A549 (cell line): ENCODE data around the gene ASB17. TPM values are rescaled to one million over a fixed set of nuclear protein-coding genes. Genes with fewer than 3 reads are reported as not detected.
"Not testable (repeated sequence)": the region's sequence is repeated elsewhere in the genome, so short reads cannot be mapped to it uniquely, and the experiment has no call there.

Source experiments
- ATAC-seq, 2 experiments: fragments of 200-7000 bp in 1 of 2; fragments of >200 bp in 1 of 2; cut with Nextera tagmentation in 1 of 2; cut with Tn5 transposase in 1 of 2; 3 replicates each; pipeline versions ENCODE4 v1.8.0 to v1.9.1; 2018 to 2020; ENCODE audit warnings: mild to moderate bottlenecking in 1 of 2, moderate library complexity in 1 of 2
- CTCF ChIA-PET: fragments of 300-600 bp; sonication (Branson Sonifier 250); formaldehyde crosslinking; extraction: SDS; loops from one replicate; lab custom pipeline; 2021; ENCODE audit warnings: antibody characterized with exemption, inconsistent platforms; lab: Yijun Ruan, JAX
- POLR2A ChIA-PET: fragments of 350-600 bp; formaldehyde crosslinking; extraction: SDS; loops from one replicate; lab custom pipeline; 2021; ENCODE audit warnings: antibody characterized with exemption, inconsistent platforms; lab: Yijun Ruan, JAX
- DNase-seq, 2 experiments: peaks; one replicate each; pipeline versions ENCODE4 v3.0.0 to v3.0.0-alpha.2; 2011 to 2016; ENCODE audit warnings: low read depth in 1 of 2, low spot score in 1 of 2
- FAIRE-seq: peaks from 2 replicates; lab custom pipeline; 2011; peaks lifted over from hg19 to GRCh38; lab: Jason Lieb, UNC
- H3K27ac ChIP-seq, 2 experiments: fragments of >200 bp; sonication (Bioruptor Twin); formaldehyde crosslinking; 3 replicates each; pipeline ENCODE4 v1.5.1; 2016 to 2017
- H3K4me1 ChIP-seq: fragments of >200 bp; sonication (Bioruptor Twin); formaldehyde crosslinking; 3 replicates; pipeline ENCODE4 v1.6.1; 2016
- H3K4me2 ChIP-seq: fragments of >200 bp; sonication (Bioruptor Twin); formaldehyde crosslinking; 3 replicates; pipeline ENCODE4 v1.6.1; 2016
- H3K4me3 ChIP-seq: fragments of >200 bp; sonication (Bioruptor Twin); formaldehyde crosslinking; 3 replicates; pipeline ENCODE4 v1.5.1; 2016
- H3K9me3 ChIP-seq: fragments of >200 bp; sonication (Bioruptor Twin); formaldehyde crosslinking; 3 replicates; pipeline ENCODE4 v1.6.1; 2016
- CHD2 ChIP-seq: fragments of 150-350 bp; IDR thresholded peaks from 2 replicates; pipeline ENCODE4 v1.6.1; 2014; ENCODE audit warnings: low read length; ENCODE audit not compliant: partially characterized antibody
- CHD4 ChIP-seq: fragments of 200-600 bp; sonication (generic); IDR thresholded peaks from 2 replicates; pipeline ENCODE4 v1.6.1; 2016; ENCODE audit warnings: antibody characterized with exemption, mild to moderate bottlenecking, borderline replicate concordance
- E2F6 ChIP-seq: IDR thresholded peaks from 2 replicates; pipeline ENCODE4 v1.6.1; 2012; ENCODE audit warnings: low read depth, borderline replicate concordance
- EHF ChIP-seq: fragments of 250-450 bp; sonication (Bioruptor Pico); IDR thresholded peaks from 2 replicates; pipeline ENCODE4 v1.5.0; 2020; ENCODE audit warnings: mild to moderate bottlenecking
- EHMT2 ChIP-seq: fragments of 200-600 bp; sonication (generic); IDR thresholded peaks from 2 replicates; pipeline ENCODE4 v1.6.1; 2016; ENCODE audit warnings: antibody characterized with exemption, low read depth, mild to moderate bottlenecking, moderate library complexity
- EP300 ChIP-seq, 2 experiments: fragments of >200 bp; sonication (Bioruptor Twin); formaldehyde crosslinking; IDR thresholded peaks; 2 replicates in 1 of 2; 3 replicates in 1 of 2; pipeline ENCODE4 v1.6.1; 2016 to 2017
- FOXS1 ChIP-seq: fragments of 250-450 bp; sonication (Bioruptor Pico); IDR thresholded peaks from 2 replicates; pipeline ENCODE4 v1.5.0; 2020; ENCODE audit warnings: mild to moderate bottlenecking, moderate library complexity
- GATA3 ChIP-seq: IDR thresholded peaks from 2 replicates; pipeline ENCODE4 v1.6.1; 2012; ENCODE audit warnings: borderline replicate concordance
- HDAC2 ChIP-seq: fragments of 200-600 bp; sonication (generic); IDR thresholded peaks from 2 replicates; pipeline ENCODE4 v1.6.1; 2016
- HOXB13 ChIP-seq: fragments of 250-450 bp; sonication (Bioruptor Pico); IDR thresholded peaks from 2 replicates; pipeline ENCODE4 v1.5.0; 2020; ENCODE audit warnings: low read depth, mild to moderate bottlenecking, moderate library complexity
- JUNB ChIP-seq: fragments of >200 bp; sonication (Bioruptor Twin); formaldehyde crosslinking; IDR thresholded peaks from 2 replicates; pipeline ENCODE4 v1.6.1; 2016
- KDM1A ChIP-seq: fragments of 200-600 bp; sonication (generic); IDR thresholded peaks from 2 replicates; pipeline ENCODE4 v1.6.1; 2016; ENCODE audit warnings: low read depth, mild to moderate bottlenecking
- MAFK ChIP-seq: fragments of 450-650 bp; IDR thresholded peaks from 2 replicates; pipeline ENCODE4 v1.6.1; 2014; ENCODE audit not compliant: partially characterized antibody
- POLR2A ChIP-seq: IDR thresholded peaks from 2 replicates; pipeline ENCODE4 v1.6.1; 2012; ENCODE audit warnings: mild to moderate bottlenecking, low read length
- RCOR1 ChIP-seq: fragments of 150-350 bp; IDR thresholded peaks from 2 replicates; pipeline ENCODE4 v1.6.1; 2014; ENCODE audit warnings: antibody characterized with exemption, low read length, low read depth
- REST ChIP-seq: fragments of 200-600 bp; sonication (generic); IDR thresholded peaks from 2 replicates; pipeline ENCODE4 v1.6.1; 2016; ENCODE audit warnings: antibody characterized with exemption, mild to moderate bottlenecking, moderate library complexity
- TFCP2L1 ChIP-seq: fragments of 250-450 bp; sonication (Bioruptor Pico); IDR thresholded peaks from 2 replicates; pipeline ENCODE4 v1.5.0; 2021; ENCODE audit warnings: mild to moderate bottlenecking
- TP53 ChIP-seq: fragments of 250-450 bp; sonication (Bioruptor Pico); IDR thresholded peaks from 2 replicates; pipeline ENCODE4 v1.5.0; 2021; ENCODE audit warnings: mild to moderate bottlenecking, moderate library complexity
- ZFP36 ChIP-seq: fragments of 450-650 bp; IDR thresholded peaks from 2 replicates; pipeline ENCODE4 v1.6.1; 2014; ENCODE audit warnings: borderline replicate concordance; ENCODE audit not compliant: partially characterized antibody
- ZNF302 ChIP-seq: fragments of 250-450 bp; sonication (Bioruptor Pico); IDR thresholded peaks from 2 replicates; pipeline ENCODE4 v1.9.0; 2021; ENCODE audit warnings: inconsistent platforms, mild to moderate bottlenecking, moderate library complexity
- WGBS: methylation state at CpG from one replicate; pipeline ENCODE4 v1.1.6; 2017; ENCODE audit errors: missing lambda C conversion rate; 5-methylcytosine and 5-hydroxymethylcytosine counted together
- polyA plus RNA-seq, 4 experiments: library from polyadenylated mRNA; depleted of rRNA in 3 of 4; stranded (reverse); fragments of >200 nt; fragmentation: RNase III in 1 of 4; extraction: RNeasy Plus Mini Kit Qiagen cat#74134 plus additional on column Dnase treatment in 1 of 4; gene quantifications; 2 replicates in 3 of 4; 3 replicates in 1 of 4; pipeline ENCODE4 v1.2.3, GENCODE V29; 2011 to 2017
- TF ChIP-seq, protein P1 (sequence below): fragments of 250-450 bp; sonication (Bioruptor Pico); IDR thresholded peaks from 2 replicates; pipeline ENCODE4 v1.5.0; 2020; ENCODE audit warnings: low read depth, mild to moderate bottlenecking, moderate library complexity

ASB17 gene
- polyA plus RNA-seq, 2 of the 4 experiments (the other 2 are of a cell fraction) = not detected

- no peak overlapping the region for H3K4me3 ChIP-seq
- peak overlapping the region; percentile 45 for H3K4me2 ChIP-seq
- ATAC-seq = peak in 1 of 2 experiments; percentile 56; a peak in 3 of 6 replicates
- no peaks in the 10 kb centered on the region for H3K9me3 ChIP-seq
- peaks cover 45% of the 10 kb centered on the region for H3K4me1 ChIP-seq
- CTCF ChIA-PET = no interaction called here
- no peak for FAIRE-seq
- DNase-seq = peak in 1 of 2 experiments; percentile 24
- H3K27ac ChIP-seq = peak overlapping the region; percentile 67 to 85
- TF ChIP-seq RCOR1 (no peak), REST (no peak), CHD4 (no peak), FOXS1 (CRISPR knock-in tag) (no peak), EHMT2 (no peak), JUNB (no peak), ZFP36 (no peak), EP300 (IDR thresholded peaks at IDR 0.05) (no peak), KDM1A (no peak), ZNF302 (CRISPR knock-in tag) (no peak), TP53 (CRISPR knock-in tag) (no peak), TFCP2L1 (CRISPR knock-in tag) (no peak), EHF (no peak), HOXB13 (CRISPR knock-in tag) (no peak)
- TF ChIP-seq, protein P1, sequence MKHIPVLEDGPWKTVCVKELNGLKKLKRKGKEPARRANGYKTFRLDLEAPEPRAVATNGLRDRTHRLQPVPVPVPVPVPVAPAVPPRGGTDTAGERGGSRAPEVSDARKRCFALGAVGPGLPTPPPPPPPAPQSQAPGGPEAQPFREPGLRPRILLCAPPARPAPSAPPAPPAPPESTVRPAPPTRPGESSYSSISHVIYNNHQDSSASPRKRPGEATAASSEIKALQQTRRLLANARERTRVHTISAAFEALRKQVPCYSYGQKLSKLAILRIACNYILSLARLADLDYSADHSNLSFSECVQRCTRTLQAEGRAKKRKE (CRISPR knock-in tag) = no peak
- TF ChIP-seq, all 56 proteins: peak for 0
- POLR2A ChIA-PET = no interaction called here
- 60% methylated on average over 4 of the region's 4 CpGs for WGBS
Measured at GRCh38 chr1:75953461-75953860, 21.3 kb upstream of the ASB17 start.

- H3K4me2 ChIP-seq = peak overlapping the region; percentile 29; the same call in 1 of the 3 replicates
- WGBS = 65% methylated on average over 1 of the region's 1 CpG
- no peak for FAIRE-seq
- TF ChIP-seq CHD2 = no peak
- TF ChIP-seq E2F6 = no peak
- no peak for TF ChIP-seq POLR2A
- TF ChIP-seq EHMT2 = no peak
- DNase-seq = no peak
- H3K4me1 ChIP-seq = peaks cover 45% of the 10 kb centered on the region
- POLR2A ChIA-PET = no interaction called here
- no peak overlapping the region; a peak in 1 of 6 replicates for H3K27ac ChIP-seq
- ATAC-seq = no peak
- H3K9me3 ChIP-seq = no peaks in the 10 kb centered on the region
- CTCF ChIA-PET = no interaction called here
- no peak overlapping the region for H3K4me3 ChIP-seq
Measured at GRCh38 chr1:75952016-75952415, 19.8 kb upstream of the ASB17 start.

DNA sequence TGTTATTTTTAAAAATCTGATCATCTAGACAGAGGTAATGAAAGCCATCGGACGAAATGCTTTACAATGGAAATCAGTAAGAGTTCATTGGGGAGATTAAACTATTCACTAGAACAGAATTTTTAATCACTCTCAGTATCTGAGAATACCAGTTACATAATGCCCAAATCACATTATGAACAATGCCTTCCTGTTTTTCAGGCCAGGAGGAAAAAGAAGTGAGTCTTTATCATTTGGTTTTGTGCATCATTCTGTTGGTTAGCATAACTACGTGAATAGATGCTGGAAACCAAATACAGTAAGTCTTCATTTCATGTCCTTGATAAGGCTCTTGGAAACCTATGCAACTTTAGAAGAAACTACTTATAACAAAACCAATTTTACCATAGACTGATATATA, 18.0 kb upstream of the ASB17 start:
- CTCF ChIA-PET = interaction anchor here (0.9 kb wide), 1 partner anchor 17 kb away, joined by 3 read pairs; no protein-coding TSS in a partner anchor
- peaks cover 45% of the 10 kb centered on the region for H3K4me1 ChIP-seq
- H3K4me3 ChIP-seq = no peak overlapping the region
- H3K27ac ChIP-seq = no peak overlapping the region; a peak in 1 of 6 replicates
- ATAC-seq (no peak), FAIRE-seq (no peak), DNase-seq (no peak)
- POLR2A ChIA-PET = no interaction called here
- TF ChIP-seq MAFK (no peak), HDAC2 (no peak), GATA3 (no peak)
- WGBS = 84% methylated on average over 3 of the region's 3 CpGs
- no peak overlapping the region for H3K4me2 ChIP-seq
- no peaks in the 10 kb centered on the region for H3K9me3 ChIP-seq

DNA sequence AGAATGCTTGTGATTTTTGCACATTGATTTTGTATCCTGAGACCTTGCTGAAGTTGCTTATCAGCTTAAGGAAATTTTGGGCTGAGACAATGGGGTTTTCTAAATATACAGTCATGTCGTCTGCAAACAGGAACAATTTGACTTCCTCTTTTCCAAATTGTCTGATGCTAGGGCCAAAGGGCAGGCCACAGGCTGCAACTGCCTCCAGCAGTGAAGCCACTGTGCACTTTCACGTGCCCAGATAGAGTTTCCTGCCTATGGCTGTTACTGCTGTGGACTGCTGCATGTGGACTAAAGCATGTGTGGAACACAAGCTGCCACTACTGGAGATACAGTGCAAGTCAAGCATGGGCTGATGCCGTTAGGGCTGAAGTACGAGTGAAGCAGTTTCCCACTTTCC, 10.8 kb upstream of the ASB17 start:
- 38% methylated on average over 1 of the region's 4 CpGs for WGBS
- DNase-seq, FAIRE-seq, H3K27ac ChIP-seq, H3K4me3 ChIP-seq, POLR2A ChIA-PET, H3K9me3 ChIP-seq, H3K4me1 ChIP-seq, H3K4me2 ChIP-seq, ATAC-seq: not testable (repeated sequence)
- CTCF ChIA-PET = interaction anchor here (0.9 kb wide), 1 partner anchor 15 kb away, joined by 3 read pairs; no protein-coding TSS in a partner anchor
